ENCODE results near the gene KIAA0408. TPM values are rescaled to one million over a fixed set of nuclear protein-coding genes. Genes with fewer than 3 reads are reported as not detected.

Gene KIAA0408
- 1.5 and 2.4 TPM in 2 replicates for total RNA-seq

DNA sequence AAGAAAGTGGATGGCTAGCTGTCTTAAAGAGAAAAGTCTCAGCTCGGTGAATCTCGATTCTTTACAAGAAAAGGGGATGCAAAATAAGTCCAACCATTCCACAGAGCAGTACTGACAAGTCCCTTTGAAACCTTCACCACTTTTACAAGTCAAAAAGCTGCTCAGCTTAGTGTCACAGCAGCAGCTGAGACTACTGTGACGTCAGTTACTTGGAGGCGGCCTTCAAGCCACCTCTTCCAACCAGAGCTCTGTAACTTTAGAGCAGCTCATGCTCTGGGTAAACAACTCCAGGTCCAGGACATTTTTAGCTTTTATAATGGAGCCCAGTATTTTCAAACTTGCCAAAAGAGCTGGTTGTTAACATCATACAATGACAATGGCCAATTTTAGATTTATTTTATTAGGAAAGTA lies at the start of gene KIAA0408:
Gene KIAA0408, minus strand, starts transcription at position 159 of the 411 bp plus-strand sequence. CDS start 5,408 bp downstream, outside the sequence.

Other genes with a start within 250 kb of the KIAA0408 start
- gene RNF146, start 192.5 kb downstream of the KIAA0408 start, total RNA-seq, result 47.7 and 57.9 TPM in 2 replicates
- gene ECHDC1, start 115.8 kb downstream of the KIAA0408 start, total RNA-seq, result 44.1 and 46.0 TPM in 2 replicates
- gene C6orf58, start 117.8 kb upstream of the KIAA0408 start, total RNA-seq, result 0.06 TPM in 1 of 2 replicates, not detected in the other